ENCODE measurements around the gene SMCR8.
"Not testable (repeated sequence)": the region's sequence is repeated elsewhere in the genome, so short reads cannot be mapped to it uniquely, and the experiment has no call there.

SMCR8 gene

DNA sequence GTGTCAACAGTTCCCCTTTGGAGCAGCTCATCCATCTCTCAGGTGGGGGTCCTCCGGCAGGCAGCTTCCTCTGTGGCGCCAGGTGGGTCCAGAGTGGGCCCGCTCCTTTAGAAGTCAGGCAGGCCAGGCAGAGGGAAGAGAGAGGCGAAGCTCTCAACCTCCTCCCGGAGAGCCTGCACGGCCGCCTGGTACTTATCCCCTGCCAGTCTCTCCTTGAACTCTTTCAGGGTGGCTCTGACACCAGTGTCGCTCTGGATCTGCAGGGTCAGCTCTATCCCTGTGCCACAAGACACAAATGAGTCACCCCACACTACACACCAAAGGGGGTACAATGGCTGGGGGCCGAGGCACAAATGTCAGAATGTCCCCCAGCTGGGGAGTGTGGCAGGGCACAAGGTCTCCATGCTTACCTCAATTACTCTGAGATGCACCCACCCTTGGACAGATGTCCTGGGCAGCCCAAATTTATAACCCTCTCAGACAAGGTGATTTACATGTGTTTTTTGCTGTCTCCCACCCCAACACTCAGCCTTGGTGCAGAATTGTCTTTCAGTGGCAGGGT is 13.6 kb downstream of the SMCR8 start:
- DNase-seq (ENCODE audit: low read depth in 1 of 2, low spot score in 1 of 2): no peak
- TF ChIP-seq POLR2AphosphoS5 (IDR thresholded peaks at IDR 0.05; ENCODE audit: low read depth) (no peak), GABPA (IDR thresholded peaks at IDR 0.05; ENCODE audit: low read depth) (no peak), SPI1 (IDR thresholded peaks at IDR 0.05; ENCODE audit: borderline replicate concordance, low read depth) (no peak)
- TF ChIP-seq, protein P1, sequence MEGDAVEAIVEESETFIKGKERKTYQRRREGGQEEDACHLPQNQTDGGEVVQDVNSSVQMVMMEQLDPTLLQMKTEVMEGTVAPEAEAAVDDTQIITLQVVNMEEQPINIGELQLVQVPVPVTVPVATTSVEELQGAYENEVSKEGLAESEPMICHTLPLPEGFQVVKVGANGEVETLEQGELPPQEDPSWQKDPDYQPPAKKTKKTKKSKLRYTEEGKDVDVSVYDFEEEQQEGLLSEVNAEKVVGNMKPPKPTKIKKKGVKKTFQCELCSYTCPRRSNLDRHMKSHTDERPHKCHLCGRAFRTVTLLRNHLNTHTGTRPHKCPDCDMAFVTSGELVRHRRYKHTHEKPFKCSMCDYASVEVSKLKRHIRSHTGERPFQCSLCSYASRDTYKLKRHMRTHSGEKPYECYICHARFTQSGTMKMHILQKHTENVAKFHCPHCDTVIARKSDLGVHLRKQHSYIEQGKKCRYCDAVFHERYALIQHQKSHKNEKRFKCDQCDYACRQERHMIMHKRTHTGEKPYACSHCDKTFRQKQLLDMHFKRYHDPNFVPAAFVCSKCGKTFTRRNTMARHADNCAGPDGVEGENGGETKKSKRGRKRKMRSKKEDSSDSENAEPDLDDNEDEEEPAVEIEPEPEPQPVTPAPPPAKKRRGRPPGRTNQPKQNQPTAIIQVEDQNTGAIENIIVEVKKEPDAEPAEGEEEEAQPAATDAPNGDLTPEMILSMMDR (IDR thresholded peaks at IDR 0.05; ENCODE audit: insufficient read depth, low read length): no peak
- TF ChIP-seq, protein P2, sequence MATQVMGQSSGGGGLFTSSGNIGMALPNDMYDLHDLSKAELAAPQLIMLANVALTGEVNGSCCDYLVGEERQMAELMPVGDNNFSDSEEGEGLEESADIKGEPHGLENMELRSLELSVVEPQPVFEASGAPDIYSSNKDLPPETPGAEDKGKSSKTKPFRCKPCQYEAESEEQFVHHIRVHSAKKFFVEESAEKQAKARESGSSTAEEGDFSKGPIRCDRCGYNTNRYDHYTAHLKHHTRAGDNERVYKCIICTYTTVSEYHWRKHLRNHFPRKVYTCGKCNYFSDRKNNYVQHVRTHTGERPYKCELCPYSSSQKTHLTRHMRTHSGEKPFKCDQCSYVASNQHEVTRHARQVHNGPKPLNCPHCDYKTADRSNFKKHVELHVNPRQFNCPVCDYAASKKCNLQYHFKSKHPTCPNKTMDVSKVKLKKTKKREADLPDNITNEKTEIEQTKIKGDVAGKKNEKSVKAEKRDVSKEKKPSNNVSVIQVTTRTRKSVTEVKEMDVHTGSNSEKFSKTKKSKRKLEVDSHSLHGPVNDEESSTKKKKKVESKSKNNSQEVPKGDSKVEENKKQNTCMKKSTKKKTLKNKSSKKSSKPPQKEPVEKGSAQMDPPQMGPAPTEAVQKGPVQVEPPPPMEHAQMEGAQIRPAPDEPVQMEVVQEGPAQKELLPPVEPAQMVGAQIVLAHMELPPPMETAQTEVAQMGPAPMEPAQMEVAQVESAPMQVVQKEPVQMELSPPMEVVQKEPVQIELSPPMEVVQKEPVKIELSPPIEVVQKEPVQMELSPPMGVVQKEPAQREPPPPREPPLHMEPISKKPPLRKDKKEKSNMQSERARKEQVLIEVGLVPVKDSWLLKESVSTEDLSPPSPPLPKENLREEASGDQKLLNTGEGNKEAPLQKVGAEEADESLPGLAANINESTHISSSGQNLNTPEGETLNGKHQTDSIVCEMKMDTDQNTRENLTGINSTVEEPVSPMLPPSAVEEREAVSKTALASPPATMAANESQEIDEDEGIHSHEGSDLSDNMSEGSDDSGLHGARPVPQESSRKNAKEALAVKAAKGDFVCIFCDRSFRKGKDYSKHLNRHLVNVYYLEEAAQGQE (IDR thresholded peaks at IDR 0.05; ENCODE audit: insufficient replicate concordance, low read depth): no peak
- H3K27me3 ChIP-seq (ENCODE audit: insufficient read depth, poor library complexity, severe bottlenecking): no peaks in the 10 kb centered on the region
- H3K4me3 ChIP-seq (replicated peaks; ENCODE audit: insufficient read depth, low read length): no peak overlapping the region
- no peak overlapping the region for H3K27ac ChIP-seq (replicated peaks)

DNA sequence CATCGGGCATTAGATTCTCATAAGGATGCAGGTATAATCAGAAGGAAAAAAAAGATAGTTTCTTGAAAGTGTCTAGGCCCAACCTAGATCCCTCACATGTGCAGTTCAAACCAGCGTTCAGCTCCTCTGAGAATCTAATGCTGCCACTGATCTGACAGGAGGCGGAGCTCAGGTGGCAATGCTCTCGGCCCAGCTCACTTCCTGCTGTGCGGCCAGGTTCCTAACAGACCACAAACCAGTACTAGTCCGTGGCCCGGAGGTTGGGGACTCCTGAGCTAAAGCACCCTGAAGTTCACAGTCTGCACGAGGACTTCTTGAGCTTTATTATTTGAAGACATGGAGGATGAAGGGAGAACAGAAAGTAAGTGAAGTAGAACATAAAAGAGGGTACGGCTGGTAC is 16.8 kb downstream of the SMCR8 start:
- Histone ChIP-seq H3K27ac (replicated peaks) (no peak overlapping the region), H3K4me3 (replicated peaks; ENCODE audit: insufficient read depth, low read length) (no peak overlapping the region), H3K27me3 (ENCODE audit: insufficient read depth, poor library complexity, severe bottlenecking) (no peaks in the 10 kb centered on the region)
- no peak for DNase-seq (ENCODE audit: low read depth in 1 of 2, low spot score in 1 of 2)
- no peak for TF ChIP-seq SPI1 (IDR thresholded peaks at IDR 0.05; ENCODE audit: borderline replicate concordance, low read depth)
- TF ChIP-seq, protein P1 (IDR thresholded peaks at IDR 0.05; ENCODE audit: insufficient read depth, low read length): no peak
- TF ChIP-seq, protein P2 (IDR thresholded peaks at IDR 0.05; ENCODE audit: insufficient replicate concordance, low read depth): no peak
- TF ChIP-seq GABPA (IDR thresholded peaks at IDR 0.05; ENCODE audit: low read depth): no peak
- TF ChIP-seq POLR2AphosphoS5 (IDR thresholded peaks at IDR 0.05; ENCODE audit: low read depth): no peak

DNA sequence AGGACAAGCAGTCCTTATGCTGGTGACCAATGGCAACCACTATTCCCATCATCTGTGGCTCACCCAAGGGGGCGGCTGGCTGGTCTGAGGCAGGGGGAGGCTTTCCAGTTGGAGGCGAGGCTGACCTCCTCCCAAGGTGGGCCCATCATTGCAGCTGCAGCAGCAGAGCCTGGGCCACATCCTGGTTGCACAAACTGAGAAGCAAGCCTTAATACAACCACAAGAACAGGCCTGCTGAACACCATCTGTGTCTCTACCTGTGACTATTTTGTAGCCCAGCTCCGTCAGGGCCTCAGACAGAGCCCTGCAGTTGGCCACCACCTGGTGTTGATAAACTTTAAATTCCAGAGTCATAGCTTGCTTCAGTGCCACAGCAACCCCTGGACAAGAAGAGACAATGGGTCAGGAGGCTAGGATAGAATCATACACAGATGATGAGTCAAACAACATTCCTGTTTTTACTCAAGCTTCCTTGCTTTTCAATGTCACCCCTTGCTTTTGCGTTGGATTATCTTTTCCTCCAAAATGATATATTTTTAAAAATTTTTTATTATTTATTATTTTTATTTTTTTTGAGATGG is 17.9 kb downstream of the SMCR8 start:
- no peak overlapping the region for H3K27ac ChIP-seq (replicated peaks)
- H3K4me3 ChIP-seq (replicated peaks; ENCODE audit: insufficient read depth, low read length): no peak overlapping the region
- TF ChIP-seq, protein P2 (IDR thresholded peaks at IDR 0.05; ENCODE audit: insufficient replicate concordance, low read depth): no peak
- TF ChIP-seq, protein P1 (IDR thresholded peaks at IDR 0.05; ENCODE audit: insufficient read depth, low read length): no peak
- no peak for TF ChIP-seq GABPA (IDR thresholded peaks at IDR 0.05; ENCODE audit: low read depth)
- TF ChIP-seq POLR2AphosphoS5 (IDR thresholded peaks at IDR 0.05; ENCODE audit: low read depth): no peak
- TF ChIP-seq SPI1 (IDR thresholded peaks at IDR 0.05; ENCODE audit: borderline replicate concordance, low read depth): no peak
- no peaks in the 10 kb centered on the region for H3K27me3 ChIP-seq (ENCODE audit: insufficient read depth, poor library complexity, severe bottlenecking)
- no peak for DNase-seq (ENCODE audit: low read depth in 1 of 2, low spot score in 1 of 2)

DNA sequence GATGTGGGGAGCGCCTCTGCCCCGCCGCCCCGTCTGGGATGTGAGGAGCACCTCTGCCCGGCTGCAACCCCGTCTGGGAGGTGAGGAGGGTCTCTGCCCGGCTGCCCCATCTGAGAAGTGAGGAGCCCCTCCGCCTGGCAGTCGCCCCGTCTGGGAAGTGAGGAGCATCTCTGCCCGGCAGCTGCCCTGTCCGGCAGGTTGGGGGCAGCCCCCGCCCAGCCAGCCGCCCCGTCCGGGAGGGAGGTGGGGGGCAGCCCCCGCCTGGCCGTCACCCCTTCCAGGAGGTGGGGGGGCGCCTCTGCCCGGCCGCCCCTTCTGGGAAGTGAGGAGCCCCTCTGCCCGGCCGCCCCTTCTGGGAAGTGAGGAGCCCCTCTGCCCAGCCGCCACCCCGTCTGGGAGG is 23.1 kb downstream of the SMCR8 start:
- not testable (repeated sequence) for H3K27ac ChIP-seq (replicated peaks); H3K4me3 ChIP-seq (replicated peaks; ENCODE audit: insufficient read depth, low read length); H3K27me3 ChIP-seq (ENCODE audit: insufficient read depth, poor library complexity, severe bottlenecking); DNase-seq (ENCODE audit: low read depth in 1 of 2, low spot score in 1 of 2)

All from HL-60 (cell line).